ENCODE data around the gene PTPN7.

DNA sequence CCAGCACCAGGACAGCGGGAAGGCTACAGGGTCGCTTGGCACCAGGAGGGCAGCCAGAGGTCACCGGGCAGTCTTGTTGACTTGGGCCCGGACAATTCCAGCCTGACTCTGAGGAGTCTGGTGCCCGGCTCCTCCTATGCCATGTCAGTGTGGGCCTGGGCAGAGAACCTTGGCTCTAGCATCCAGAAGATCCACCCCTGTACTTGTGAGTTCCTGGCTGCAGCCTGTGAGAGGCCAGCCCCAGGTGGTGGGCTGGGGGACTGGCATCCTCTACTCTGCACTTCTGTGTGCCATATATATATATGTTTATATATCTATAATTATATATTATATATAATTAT is 11.6 kb upstream of the PTPN7 start:
- TF ChIP-seq TMF1 (CRISPR knock-in tag; IDR thresholded peaks at IDR 0.05; ENCODE audit: low read depth) = no peak
- TF ChIP-seq TAF1 (CRISPR knock-in tag; IDR thresholded peaks at IDR 0.05) = no peak
- TF ChIP-seq ZKSCAN8 (CRISPR knock-in tag; IDR thresholded peaks at IDR 0.05; ENCODE audit: borderline replicate concordance) = no peak
- TF ChIP-seq, protein P1, sequence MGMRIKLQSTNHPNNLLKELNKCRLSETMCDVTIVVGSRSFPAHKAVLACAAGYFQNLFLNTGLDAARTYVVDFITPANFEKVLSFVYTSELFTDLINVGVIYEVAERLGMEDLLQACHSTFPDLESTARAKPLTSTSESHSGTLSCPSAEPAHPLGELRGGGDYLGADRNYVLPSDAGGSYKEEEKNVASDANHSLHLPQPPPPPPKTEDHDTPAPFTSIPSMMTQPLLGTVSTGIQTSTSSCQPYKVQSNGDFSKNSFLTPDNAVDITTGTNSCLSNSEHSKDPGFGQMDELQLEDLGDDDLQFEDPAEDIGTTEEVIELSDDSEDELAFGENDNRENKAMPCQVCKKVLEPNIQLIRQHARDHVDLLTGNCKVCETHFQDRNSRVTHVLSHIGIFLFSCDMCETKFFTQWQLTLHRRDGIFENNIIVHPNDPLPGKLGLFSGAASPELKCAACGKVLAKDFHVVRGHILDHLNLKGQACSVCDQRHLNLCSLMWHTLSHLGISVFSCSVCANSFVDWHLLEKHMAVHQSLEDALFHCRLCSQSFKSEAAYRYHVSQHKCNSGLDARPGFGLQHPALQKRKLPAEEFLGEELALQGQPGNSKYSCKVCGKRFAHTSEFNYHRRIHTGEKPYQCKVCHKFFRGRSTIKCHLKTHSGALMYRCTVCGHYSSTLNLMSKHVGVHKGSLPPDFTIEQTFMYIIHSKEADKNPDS (CRISPR knock-in tag; IDR thresholded peaks at IDR 0.05) = no peak
- no peak for TF ChIP-seq SIN3A (IDR thresholded peaks at IDR 0.05; ENCODE audit: borderline replicate concordance, low read depth, low read length)
- TF ChIP-seq PCBP2 (optimal IDR thresholded peaks at IDR 0.05; ENCODE audit: low read depth, low read length, poor library complexity, severe bottlenecking) = no peak
- no peak for TF ChIP-seq ZNF124 (CRISPR knock-in tag; IDR thresholded peaks at IDR 0.05)
- TF ChIP-seq RELA (CRISPR knock-in tag; IDR thresholded peaks at IDR 0.05) = no peak
- no peak for TF ChIP-seq CEBPB (IDR thresholded peaks at IDR 0.05; ENCODE audit: borderline replicate concordance, low read depth, low read length)
- no peak for TF ChIP-seq SRF (IDR thresholded peaks at IDR 0.05; ENCODE audit: low read depth, low read length)
- no peak for TF ChIP-seq HIC2 (CRISPR knock-in tag; IDR thresholded peaks at IDR 0.05; ENCODE audit: low read depth)
- no peak for TF ChIP-seq SKIL (CRISPR knock-in tag; IDR thresholded peaks at IDR 0.05; ENCODE audit: borderline replicate concordance)
- no peak for TF ChIP-seq JUN (CRISPR knock-in tag; IDR thresholded peaks at IDR 0.05)
- TF ChIP-seq ZNF34 (CRISPR knock-in tag; IDR thresholded peaks at IDR 0.05; ENCODE audit: borderline replicate concordance) = no peak
